Measurements from ENCODE around the gene SPIN1. TPM values are rescaled to one million over a fixed set of nuclear protein-coding genes. Genes with fewer than 3 reads are reported as not detected.

Gene SPIN1
- total and polyA plus RNA-seq, 8 donors, result 17.8 to 53.4 (median 28.8) TPM

GRCh38 chr9:88476491-88477271 lies 88.4 kb downstream of the SPIN1 start:
- DNase-seq, result no peak
- Histone ChIP-seq H3K27ac (no peak overlapping the region), H3K36me3 (no peaks in the 10 kb centered on the region), H3K4me3 (no peak overlapping the region), H3K4me1 (no peaks in the 10 kb centered on the region), H3K9me3 (no peaks in the 10 kb centered on the region), H3K27me3 (no peaks in the 10 kb centered on the region)
- WGBS, 2 donors, result 88 to 91% methylated on average over 11 of the region's 11 CpGs
- ATAC-seq, result no peak
- intact Hi-C loops (cut with DNase I), result no loop called here
- no peak for TF ChIP-seq CTCF (IDR thresholded peaks at IDR 0.05)
- FAIRE-seq, result no peak

- ATAC-seq (no peak), FAIRE-seq (no peak), DNase-seq (no peak)
- 92 to 96% methylated on average over 3 of the region's 3 CpGs for WGBS, 2 donors
- TF ChIP-seq CTCF (IDR thresholded peaks at IDR 0.05), result no peak
- no peaks in the 10 kb centered on the region for H3K4me1 ChIP-seq
- H3K4me3 ChIP-seq, result no peak overlapping the region
- H3K9me3 ChIP-seq, result no peaks in the 10 kb centered on the region
- H3K27ac ChIP-seq, result no peak overlapping the region
- no peaks in the 10 kb centered on the region for H3K36me3 ChIP-seq
- intact Hi-C loops (cut with DNase I), result no loop called here
- H3K27me3 ChIP-seq, result no peaks in the 10 kb centered on the region
Measured at GRCh38 chr9:88477300-88477751, 89.1 kb downstream of the SPIN1 start.

- Histone ChIP-seq H3K27me3 (no peaks in the 10 kb centered on the region), H3K27ac (no peak overlapping the region), H3K4me3 (no peak overlapping the region), H3K36me3 (no peaks in the 10 kb centered on the region), H3K9me3 (no peaks in the 10 kb centered on the region), H3K4me1 (no peaks in the 10 kb centered on the region)
- WGBS, 2 donors, result 95 to 96% methylated on average over 3 of the region's 3 CpGs
- no peak for TF ChIP-seq CTCF (IDR thresholded peaks at IDR 0.05)
- intact Hi-C loops (cut with DNase I), result no loop called here
- DNase-seq (no peak), FAIRE-seq (no peak), ATAC-seq (no peak)
Measured at GRCh38 chr9:88478246-88478645, 90.0 kb downstream of the SPIN1 start.

- no peaks in the 10 kb centered on the region for H3K4me1 ChIP-seq
- ATAC-seq (no peak), FAIRE-seq (no peak), DNase-seq (no peak)
- no peak for TF ChIP-seq CTCF (IDR thresholded peaks at IDR 0.05)
- H3K27me3 ChIP-seq, result no peaks in the 10 kb centered on the region
- H3K9me3 ChIP-seq, result no peaks in the 10 kb centered on the region
- H3K27ac ChIP-seq, result no peak overlapping the region
- H3K36me3 ChIP-seq, result no peaks in the 10 kb centered on the region
- intact Hi-C loops (cut with DNase I), result no loop called here
- H3K4me3 ChIP-seq, result no peak overlapping the region
- WGBS, 2 donors, result 93 to 96% methylated on average over 4 of the region's 4 CpGs
Measured at GRCh38 chr9:88481933-88482332, 93.7 kb downstream of the SPIN1 start.

- no peaks in the 10 kb centered on the region for H3K36me3 ChIP-seq
- H3K4me1 ChIP-seq, result no peaks in the 10 kb centered on the region
- no peak for TF ChIP-seq CTCF (IDR thresholded peaks at IDR 0.05)
- H3K4me3 ChIP-seq, result no peak overlapping the region
- ATAC-seq (no peak), FAIRE-seq (no peak), DNase-seq (no peak)
- WGBS, 2 donors, result 95 to 98% methylated on average over 4 of the region's 4 CpGs
- H3K27ac ChIP-seq, result no peak overlapping the region
- no peaks in the 10 kb centered on the region for H3K27me3 ChIP-seq
- H3K9me3 ChIP-seq, result no peaks in the 10 kb centered on the region
- intact Hi-C loops (cut with DNase I), result no loop called here
Measured at GRCh38 chr9:88488166-88488565, 99.9 kb downstream of the SPIN1 start.
